Measurements from ENCODE around the gene GHR.

Gene GHR

GRCh38 chr5:42566652-42567295 lies 143.5 kb downstream of the GHR start:
- ChIA-PET CTCF (interaction anchor here (2.5 kb wide), 1 partner anchor 17 kb away, joined by 14 read pairs; no protein-coding TSS in a partner anchor), POLR2A (no interaction called here)
- no peak overlapping the region for H3K4me3 ChIP-seq (ENCODE audit: low read depth, low read length)
- no peak for TF ChIP-seq CTCF (IDR thresholded peaks at IDR 0.05; ENCODE audit: insufficient read depth, low read length, missing control alignments)
- peak; percentile 24 for DNase-seq (ENCODE audit: low read depth, low spot score)

- CTCF ChIA-PET: interaction anchor here (0.8 kb wide), 1 partner anchor 13 kb away, joined by 3 read pairs; no protein-coding TSS in a partner anchor
- no peak overlapping the region for H3K4me3 ChIP-seq (ENCODE audit: low read depth, low read length)
- no peak for DNase-seq (ENCODE audit: low read depth, low spot score)
- POLR2A ChIA-PET: no interaction called here
- TF ChIP-seq CTCF (IDR thresholded peaks at IDR 0.05; ENCODE audit: insufficient read depth, low read length, missing control alignments): no peak
These were observed 146.1 kb downstream of the GHR start for GRCh38 chr5:42569325-42569724.

- DNase-seq (ENCODE audit: low read depth, low spot score): no peak
- no peak for TF ChIP-seq CTCF (IDR thresholded peaks at IDR 0.05; ENCODE audit: insufficient read depth, low read length, missing control alignments)
- ChIA-PET POLR2A (no interaction called here), CTCF (interaction anchor here (0.8 to 3.8 kb wide), 2 partner anchors 12 to 14 kb away, joined by 3 to 16 read pairs; no protein-coding TSS in a partner anchor)
- no peak overlapping the region for H3K4me3 ChIP-seq (ENCODE audit: low read depth, low read length)
These were observed 146.8 kb downstream of the GHR start for GRCh38 chr5:42569953-42570548.

- no peak for DNase-seq (ENCODE audit: low read depth, low spot score)
- ChIA-PET POLR2A (no interaction called here), CTCF (interaction anchor here (3.8 kb wide), 1 partner anchor 13 kb away, joined by 16 read pairs; no protein-coding TSS in a partner anchor)
- TF ChIP-seq CTCF (IDR thresholded peaks at IDR 0.05; ENCODE audit: insufficient read depth, low read length, missing control alignments): no peak
- H3K4me3 ChIP-seq (ENCODE audit: low read depth, low read length): no peak overlapping the region
These were observed 148.0 kb downstream of the GHR start for GRCh38 chr5:42570966-42571960.

- H3K4me3 ChIP-seq (ENCODE audit: low read depth, low read length): no peak overlapping the region
- ChIA-PET CTCF (interaction anchor here (3.8 kb wide), 1 partner anchor 11 kb away, joined by 16 read pairs; no protein-coding TSS in a partner anchor), POLR2A (no interaction called here)
- no peak for TF ChIP-seq CTCF (IDR thresholded peaks at IDR 0.05; ENCODE audit: insufficient read depth, low read length, missing control alignments)
- no peak for DNase-seq (ENCODE audit: low read depth, low spot score)
These were observed 149.1 kb downstream of the GHR start for GRCh38 chr5:42572313-42572712.

All from AG04449 (cell line).